Natural killer cell (primary cell): ENCODE data around the gene GATAD2A. TPM values are rescaled to one million over a fixed set of nuclear protein-coding genes. Genes with fewer than 3 reads are reported as not detected.

ENCODE experiments used
- ATAC-seq, 3 donors: fragments of 150-1000 bp in 2 of 3; fragments of 200-7000 bp in 1 of 3; cut with Tn5 transposase; 1 replicate in 1 of 3; 2 replicates in 2 of 3; pipeline ENCODE4 v1.10.0; 2021; ENCODE audit warnings: mild to moderate bottlenecking in 2 of 3, moderate library complexity in 2 of 3
- DNase-seq, 2 donors: peaks; one replicate each; pipeline versions ENCODE4 v3.0.0 to v3.0.0-alpha.2; 2013 to 2021; ENCODE audit warnings: mixed read lengths in 1 of 2
- H3K27ac ChIP-seq: one replicate; pipeline ENCODE4 v1.5.1; 2013; ENCODE audit warnings: mild to moderate bottlenecking, low read length
- H3K27me3 ChIP-seq: one replicate; pipeline ENCODE4 v1.6.1; 2013; ENCODE audit warnings: low read length; ENCODE audit not compliant: control insufficient read depth, insufficient read depth
- H3K36me3 ChIP-seq: one replicate; pipeline ENCODE4 v1.6.1; 2013; ENCODE audit warnings: low read length; ENCODE audit not compliant: control insufficient read depth, insufficient read depth
- H3K4me1 ChIP-seq: one replicate; pipeline ENCODE4 v1.6.1; 2013; ENCODE audit warnings: low read length; ENCODE audit not compliant: control insufficient read depth, insufficient read depth
- H3K4me3 ChIP-seq: one replicate; pipeline ENCODE4 v1.5.1; 2013; ENCODE audit warnings: low read length
- H3K9me3 ChIP-seq: one replicate; pipeline ENCODE4 v1.6.1; 2013; ENCODE audit warnings: low read length; ENCODE audit not compliant: control insufficient read depth, insufficient read depth
- H3K27ac Mint-ChIP-seq, 2 donors: one replicate each; pipeline ENCODE4 v1.8.0; 2022; ENCODE audit warnings: mild to moderate bottlenecking in 2 of 2, mixed read lengths in 2 of 2, moderate library complexity in 1 of 2
- H3K27me3 Mint-ChIP-seq, 2 donors: one replicate each; pipeline ENCODE4 v1.8.0; 2022; ENCODE audit warnings: low read depth in 2 of 2, mixed read lengths in 2 of 2
- H3K36me3 Mint-ChIP-seq: one replicate; pipeline ENCODE4 v1.8.0; 2022; ENCODE audit warnings: mixed read lengths
- H3K4me1 Mint-ChIP-seq, 2 donors: one replicate each; pipeline ENCODE4 v1.8.0; 2022; ENCODE audit warnings: mixed read lengths in 2 of 2
- H3K4me3 Mint-ChIP-seq: one replicate; pipeline ENCODE4 v1.8.0; 2022; ENCODE audit warnings: mild to moderate bottlenecking, moderate library complexity, mixed read lengths
- H3K9me3 Mint-ChIP-seq, 2 donors: one replicate each; pipeline ENCODE4 v1.8.0; 2022; ENCODE audit warnings: mixed read lengths in 2 of 2
- CTCF ChIP-seq: fragments of 200-600 bp; IDR thresholded peaks from one replicate; pipeline ENCODE4 v1.8.0; 2022; ENCODE audit warnings: antibody characterized with exemption
- WGBS: methylation state at CpG from one replicate; pipeline ENCODE4 v1.1.7; 2013; ENCODE audit warnings: missing lambda C conversion rate; ENCODE audit not compliant: insufficient coverage; 5-methylcytosine and 5-hydroxymethylcytosine counted together
- intact Hi-C: fragments of 100-400 bp; cut with micrococcal nuclease; formaldehyde crosslinking; loops from one replicate; pipeline ENCODE4 v1.14.2; 2022
- total RNA-seq, 4 donors: library from RNA; stranded (reverse); fragments of 120-200 nt in 1 of 4; gene quantifications; one replicate each; pipeline versions ENCODE4 v1.2.3 to v1.2.4, GENCODE V29; 2013 to 2022

Gene GATAD2A
- total RNA-seq, 3 donors from 2014 or later (not counting 1 experiment from before 2014, with no cell fraction given), result 209 to 232 (median 230) TPM

- ATAC-seq (no peak), DNase-seq (no peak)
- no peaks in the 10 kb centered on the region for H3K36me3 Mint-ChIP-seq
- H3K27ac ChIP-seq, result no peak overlapping the region
- intact Hi-C loops, result no loop called here
- peaks cover 0 to 2% of the 10 kb centered on the region in 2 donors for H3K9me3 Mint-ChIP-seq
- 96% methylated on average over 1 of the region's 1 CpG for WGBS
- H3K36me3 ChIP-seq, result peaks cover 3% of the 10 kb centered on the region
- H3K4me3 Mint-ChIP-seq, result no peak overlapping the region
- H3K27ac Mint-ChIP-seq, result peak overlapping the region; percentile 75 to 76
- no peaks in the 10 kb centered on the region for H3K9me3 ChIP-seq
- H3K4me1 ChIP-seq, result peaks cover 78% of the 10 kb centered on the region
- H3K4me3 ChIP-seq, result no peak overlapping the region
- H3K27me3 Mint-ChIP-seq, result no peaks in the 10 kb centered on the region
- no peaks in the 10 kb centered on the region for H3K27me3 ChIP-seq
- TF ChIP-seq CTCF, result no peak
- peaks cover 65 to 67% of the 10 kb centered on the region in 2 donors for H3K4me1 Mint-ChIP-seq
Measured at GRCh38 chr19:19416280-19416679, 10.8 kb downstream of the GATAD2A start.

GRCh38 chr19:19417046-19417445 lies 11.6 kb downstream of the GATAD2A start:
- Mint-ChIP-seq H3K4me1 (peaks cover 69 to 70% of the 10 kb centered on the region in 2 donors), H3K27ac (peak overlapping the region; percentile 81 to 89), H3K9me3 (peaks cover 0 to 2% of the 10 kb centered on the region in 2 donors), H3K27me3 (no peaks in the 10 kb centered on the region), H3K36me3 (no peaks in the 10 kb centered on the region), H3K4me3 (no peak overlapping the region)
- no peaks in the 10 kb centered on the region for H3K9me3 ChIP-seq
- TF ChIP-seq CTCF, result no peak
- 87% methylated on average over 5 of the region's 5 CpGs for WGBS
- DNase-seq (no peak), ATAC-seq (no peak)
- no peaks in the 10 kb centered on the region for H3K27me3 ChIP-seq
- no peak overlapping the region for H3K27ac ChIP-seq
- peaks cover 3% of the 10 kb centered on the region for H3K36me3 ChIP-seq
- intact Hi-C loops, result no loop called here
- no peak overlapping the region for H3K4me3 ChIP-seq
- H3K4me1 ChIP-seq, result peaks cover 80% of the 10 kb centered on the region

- no peaks in the 10 kb centered on the region for H3K27me3 Mint-ChIP-seq
- H3K4me1 Mint-ChIP-seq, result peaks cover 72% of the 10 kb centered on the region in 2 donors
- Histone ChIP-seq H3K4me1 (peaks cover 85% of the 10 kb centered on the region), H3K27ac (no peak overlapping the region), H3K36me3 (peaks cover 3% of the 10 kb centered on the region), H3K27me3 (no peaks in the 10 kb centered on the region), H3K9me3 (no peaks in the 10 kb centered on the region), H3K4me3 (no peak overlapping the region)
- no peak for ATAC-seq
- intact Hi-C loops, result no loop called here
- peak overlapping the region; percentile 57 for H3K4me3 Mint-ChIP-seq
- TF ChIP-seq CTCF, result no peak
- H3K36me3 Mint-ChIP-seq, result no peaks in the 10 kb centered on the region
- H3K9me3 Mint-ChIP-seq, result peaks cover 0 to 2% of the 10 kb centered on the region in 2 donors
- H3K27ac Mint-ChIP-seq, result peak overlapping the region; percentile 81 to 89
- no peak for DNase-seq
- WGBS, result 71% methylated on average over 10 of the region's 10 CpGs
Measured at GRCh38 chr19:19417628-19418245, 12.3 kb downstream of the GATAD2A start.
